Fibroblast of skin of scalp (primary cell): Measurements from ENCODE around the gene MYLK.

Source experiments
- DNase-seq: peaks from one replicate; pipeline ENCODE4 v3.0.0-alpha.2; 2013

Gene MYLK

GRCh38 chr3:123660141-123660675 lies 223.9 kb downstream of the MYLK start:
- DNase-seq = peak; percentile 76

GRCh38 chr3:123658852-123659206 lies 225.3 kb downstream of the MYLK start:
- DNase-seq = peak; percentile 28

- DNase-seq = peak; percentile 81
Measured at GRCh38 chr3:123658118-123658851, 225.8 kb downstream of the MYLK start.

GRCh38 chr3:123657568-123657967 lies 226.6 kb downstream of the MYLK start:
- no peak for DNase-seq

- no peak for DNase-seq
Measured at GRCh38 chr3:123657111-123657510, 227.0 kb downstream of the MYLK start.

GRCh38 chr3:123656691-123657090 lies 227.4 kb downstream of the MYLK start:
- no peak for DNase-seq

- no peak for DNase-seq
Measured at GRCh38 chr3:123656274-123656673, 227.9 kb downstream of the MYLK start.

- DNase-seq = no peak
Measured at GRCh38 chr3:123655400-123655799, 228.7 kb downstream of the MYLK start.

GRCh38 chr3:123653221-123653682 lies 230.9 kb downstream of the MYLK start:
- DNase-seq = peak; percentile 99

GRCh38 chr3:123652342-123652984 lies 231.7 kb downstream of the MYLK start:
- peak; percentile 92 for DNase-seq

- DNase-seq = no peak
Measured at GRCh38 chr3:123651449-123652341, 232.4 kb downstream of the MYLK start.

- DNase-seq = no peak
Measured at GRCh38 chr3:123650101-123650500, 234.0 kb downstream of the MYLK start.

- no peak for DNase-seq
Measured at GRCh38 chr3:123648696-123649405, 235.3 kb downstream of the MYLK start.

GRCh38 chr3:123644358-123644757 lies 239.8 kb downstream of the MYLK start:
- DNase-seq = no peak

GRCh38 chr3:123642957-123643330 lies 241.2 kb downstream of the MYLK start:
- no peak for DNase-seq

GRCh38 chr3:123642182-123642956 lies 241.8 kb downstream of the MYLK start:
- peak; percentile 94 for DNase-seq

GRCh38 chr3:123641505-123641904 lies 242.6 kb downstream of the MYLK start:
- no peak for DNase-seq

GRCh38 chr3:123640740-123641462 lies 243.2 kb downstream of the MYLK start:
- DNase-seq = peak; percentile 51

GRCh38 chr3:123640311-123640710 lies 243.8 kb downstream of the MYLK start:
- no peak for DNase-seq

- no peak for DNase-seq
Measured at GRCh38 chr3:123638936-123639689, 245.0 kb downstream of the MYLK start.
